GM12878 (cell line): ENCODE data around the gene RHEB. TPM values are rescaled to one million over a fixed set of nuclear protein-coding genes. Genes with fewer than 3 reads are reported as not detected.
A peak's percentile ranks its signal among the peaks of the same experiment; 100 is the strongest.

Experiments
- ATAC-seq: fragments of 200-7000 bp; cut with Tn5 transposase; 3 replicates; pipeline ENCODE4 v1.9.1; 2020; ENCODE audit warnings: mild to moderate bottlenecking, moderate library complexity
- BruUV-seq: library from RNA; stranded (reverse); fragments of 400-500 nt; replicated peaks from 2 replicates; lab custom pipeline; 2021; lab: Mats Ljungman, UMichigan
- CTCF ChIA-PET: fragments of 300-600 bp; sonication (Branson Sonifier 250); formaldehyde crosslinking; extraction: SDS; loops from one replicate; lab custom pipeline; 2021; ENCODE audit warnings: inconsistent platforms; lab: Yijun Ruan, JAX
- POLR2A ChIA-PET: fragments of 350-600 bp; formaldehyde crosslinking; extraction: SDS; loops from one replicate; lab custom pipeline; 2021; ENCODE audit warnings: inconsistent platforms; lab: Charles Lee
- RAD21 ChIA-PET: fragments of 300-600 bp; sonication (Branson Sonifier 250); formaldehyde crosslinking; loops from one replicate; lab custom pipeline; 2023; ENCODE audit warnings: antibody characterized with exemption; ENCODE audit not compliant: unreplicated experiment; lab: Charles Lee
- SMC1A ChIA-PET: fragments of 300-600 bp; sonication (Branson Sonifier 250); formaldehyde crosslinking; loops from one replicate; lab custom pipeline; 2023; ENCODE audit not compliant: unreplicated experiment, uncharacterized antibody; lab: Charles Lee
- DNase-seq: peaks from one replicate; pipeline ENCODE4 v3.0.0-alpha.2; 2011; ENCODE audit warnings: low read depth, low spot score
- FAIRE-seq: peaks from 3 replicates; lab custom pipeline; 2011; peaks lifted over from hg19 to GRCh38; lab: Jason Lieb, UNC
- H2AFZ ChIP-seq: 2 replicates; pipeline ENCODE4 v1.6.0; 2011; ENCODE audit warnings: low read depth, low read length, control low read depth; ENCODE audit not compliant: control insufficient read depth
- H3K27ac ChIP-seq: 2 replicates; pipeline ENCODE4 v1.5.1; 2011; ENCODE audit warnings: control low read depth; ENCODE audit not compliant: control insufficient read depth, insufficient read depth
- H3K27me3 ChIP-seq, 2 experiments: replicated peaks in 1 of 2; 2 replicates each; pipeline versions ENCODE4 v1.6.0 to v1.6.1; 2011; ENCODE audit warnings: low read length in 1 of 2; ENCODE audit not compliant: control insufficient read depth in 2 of 2, insufficient read depth in 2 of 2
- H3K36me3 ChIP-seq, 2 experiments: 2 replicates each; pipeline ENCODE4 v1.5.1; 2011; ENCODE audit warnings: low read length in 1 of 2; ENCODE audit not compliant: control insufficient read depth in 2 of 2, insufficient read depth in 2 of 2
- H3K4me1 ChIP-seq: 2 replicates; pipeline ENCODE4 v1.6.1; 2011; ENCODE audit warnings: mild to moderate bottlenecking, low read length, moderate library complexity, mixed read lengths; ENCODE audit not compliant: control insufficient read depth, insufficient read depth
- H3K4me2 ChIP-seq: 2 replicates; pipeline ENCODE4 v1.6.0; 2011; ENCODE audit warnings: control low read depth; ENCODE audit not compliant: control insufficient read depth, insufficient read depth
- H3K4me3 ChIP-seq: fragments of 200-600 bp; sonication (generic); 2 replicates; pipeline ENCODE4 v1.5.1; 2016
- H3K79me2 ChIP-seq: 2 replicates; pipeline ENCODE4 v1.6.0; 2011; ENCODE audit warnings: low read length; ENCODE audit not compliant: control insufficient read depth, insufficient read depth
- H3K9ac ChIP-seq: 2 replicates; pipeline ENCODE4 v1.8.0; 2011; ENCODE audit warnings: low read length, control low read depth, mixed read lengths; ENCODE audit not compliant: control insufficient read depth, insufficient read depth
- H3K9me3 ChIP-seq: replicated peaks from 3 replicates; pipeline ENCODE4 v1.5.1; 2011; ENCODE audit warnings: mild to moderate bottlenecking, low read length; ENCODE audit not compliant: control insufficient read depth, insufficient read depth
- H4K20me1 ChIP-seq: 2 replicates; pipeline ENCODE4 v1.6.0; 2011; ENCODE audit not compliant: control insufficient read depth, insufficient read depth
- CEBPZ ChIP-seq: fragments of 150-350 bp; IDR thresholded peaks from 2 replicates; pipeline ENCODE4 v1.6.1; 2016; ENCODE audit warnings: low read depth, low read length
- CREB1 ChIP-seq: IDR thresholded peaks from 2 replicates; pipeline ENCODE4 v1.6.1; 2012; ENCODE audit warnings: low read depth, mild to moderate bottlenecking, inconsistent platforms
- CTCF ChIP-seq, 3 experiments: IDR thresholded peaks in 2 of 3; conservative IDR thresholded peaks in 1 of 3; 2 replicates each; pipeline ENCODE4 v1.5.1; 2011; ENCODE audit warnings: low read depth in 3 of 3, low read length in 3 of 3, mild to moderate bottlenecking in 3 of 3, control low read depth in 2 of 3, moderate library complexity in 2 of 3, inconsistent platforms in 1 of 3, mixed read lengths in 1 of 3; ENCODE audit not compliant: control insufficient read depth in 2 of 3, insufficient read depth in 1 of 3; ENCODE audit errors: extremely low read depth in 1 of 3
- KLF5 ChIP-seq: fragments of 450-650 bp; IDR thresholded peaks from 2 replicates; pipeline ENCODE4 v1.6.1; 2014; ENCODE audit warnings: mild to moderate bottlenecking; ENCODE audit not compliant: partially characterized antibody
- NKRF ChIP-seq: fragments of 450-650 bp; conservative IDR thresholded peaks from 2 replicates; pipeline ENCODE4 v1.6.1; 2017; ENCODE audit warnings: mild to moderate bottlenecking, moderate library complexity
- RBBP5 ChIP-seq: fragments of 200-600 bp; sonication (generic); conservative IDR thresholded peaks from 2 replicates; pipeline ENCODE4 v1.6.1; 2016
- RELB ChIP-seq: fragments of 450-650 bp; IDR thresholded peaks from 2 replicates; pipeline ENCODE4 v1.6.1; 2017; ENCODE audit warnings: low read depth, mild to moderate bottlenecking, moderate library complexity
- RUNX3 ChIP-seq: IDR thresholded peaks from 2 replicates; pipeline ENCODE4 v1.6.1; 2012; ENCODE audit warnings: low read length, inconsistent platforms
- ZBTB4 ChIP-seq: fragments of 450-650 bp; formaldehyde crosslinking; IDR thresholded peaks from 2 replicates; pipeline ENCODE4 v1.4.0; 2022; ENCODE audit warnings: mild to moderate bottlenecking, moderate library complexity
- ZZZ3 ChIP-seq: IDR thresholded peaks from 2 replicates; pipeline ENCODE4 v1.6.1; 2011; ENCODE audit warnings: low read depth; ENCODE audit not compliant: control insufficient read depth, insufficient read length
- WGBS: methylation state at CpG from one replicate; pipeline ENCODE4 v1.1.6; 2016; ENCODE audit warnings: low lambda C conversion rate; ENCODE audit not compliant: insufficient replicate concordance, insufficient coverage; ENCODE audit errors: missing lambda C conversion rate; 5-methylcytosine and 5-hydroxymethylcytosine counted together
- in situ Hi-C: fragments of 300-500 bp; cut with MboI; formaldehyde crosslinking; loops from 9 replicates; pipeline ENCODE4 v1.14.3; 2018; ENCODE audit warnings: mixed read lengths
- intact Hi-C: fragments of 100-400 bp; cut with micrococcal nuclease; formaldehyde crosslinking; loops from one replicate; pipeline ENCODE4 v1.14.2; 2022; ENCODE audit not compliant: unreplicated experiment
- polyA plus RNA-seq, 11 experiments: library from polyadenylated mRNA; depleted of rRNA in 4 of 11; unstranded in 6 of 11; stranded (reverse) in 5 of 11; fragments of >200 nt; fragmentation: Nextera tagmentation in 4 of 11; fragmentation: Illumina TruSeq in 1 of 11; extraction: Ambion mirVana in 4 of 11; extraction: Trizol in 1 of 11; gene quantifications; 1 replicate in 1 of 11; 2 replicates in 10 of 11; pipeline versions ENCODE4 v1.2.1 to v1.2.3, GENCODE V29; 2011 to 2016; ENCODE audit warnings: inconsistent platforms in 2 of 11, missing spikeins in 2 of 11, low read depth in 1 of 11
- total RNA-seq, 4 experiments: library from RNA; depleted of rRNA in 3 of 4; stranded (reverse); fragments of >200 nt in 3 of 4; fragmentation: Illumina TruSeq in 1 of 4; extraction: Trizol in 1 of 4; gene quantifications; 2 replicates each; pipeline versions ENCODE4 v1.2.1 to v1.2.3, GENCODE V29; 2013 to 2021

The RHEB gene
- total and polyA plus RNA-seq, 10 of the 15 experiments (the other 5 are each of a cell fraction or from before 2014, with no cell fraction given), result 6.2 to 67.8 (median 38.0) TPM

GRCh38 chr7:151501676-151502075, 18.0 kb downstream of the RHEB start:
- Histone ChIP-seq H3K9ac (no peak overlapping the region), H2AFZ (no peak overlapping the region), H3K4me2 (no peak overlapping the region), H3K27me3 (no peaks in the 10 kb centered on the region), H3K36me3 (peaks cover 1 to 2% of the 10 kb centered on the region in 2 experiments; a peak in 2 of 4 replicates), H3K79me2 (peaks cover 97% of the 10 kb centered on the region), H4K20me1 (no peaks in the 10 kb centered on the region), H3K4me3 (no peak overlapping the region), H3K27ac (peak overlapping the region; percentile 18; the same call in 1 of the 2 replicates), H3K4me1 (peaks cover 7% of the 10 kb centered on the region), H3K9me3 (no peaks in the 10 kb centered on the region; the same call in none of the 3 replicates)
- DNase-seq (no peak), FAIRE-seq (no peak), ATAC-seq (no peak)
- intact Hi-C loops (no loop called here), in situ Hi-C loops (no loop called here)
- CTCF ChIA-PET, result interaction anchor here (1.0 kb wide), 1 partner anchor 14 kb away, joined by 3 read pairs; no protein-coding TSS in a partner anchor
- POLR2A ChIA-PET, result no interaction called here
- RAD21 ChIA-PET, result no interaction called here
- WGBS, result 96% methylated on average over 15 of the region's 15 CpGs
- BruUV-seq, result no TSS peak
- SMC1A ChIA-PET, result interaction anchor here (0.8 kb wide), 1 partner anchor 20 kb away, joined by 3 read pairs; no protein-coding TSS in a partner anchor
- TF ChIP-seq CTCF (IDR thresholded peaks at IDR 0.05 in 2 of 3, conservative IDR thresholded peaks at IDR 0.05 in 1 of 3; ENCODE audit: control insufficient read depth in 2 of 3, extremely low read depth in 1 of 3, insufficient read depth in 1 of 3, low read depth in 3 of 3, low read length in 3 of 3) (no peak), RELB (no peak), RUNX3 (no peak), CREB1 (no peak), NKRF (no peak), RBBP5 (no peak), ZZZ3 (no peak), KLF5 (no peak), ZBTB4 (CRISPR knock-in tag) (no peak), CEBPZ (no peak)
